ENCODE data around the gene C10orf105. TPM values are rescaled to one million over a fixed set of nuclear protein-coding genes. Genes with fewer than 3 reads are reported as not detected.

C10orf105 gene
- total and polyA plus RNA-seq, 4 donors = 0.36 to 0.42 TPM; not detected in 2

GRCh38 chr10:71701496-71702132 is 18.0 kb downstream of the C10orf105 start:
- intact Hi-C loops (cut with DNase I) = loop anchor here (10.0 kb wide), 3 partner anchors 113 to 643 kb away; no protein-coding TSS in a partner anchor
- 77 to 81% methylated on average over 11 of the region's 11 CpGs for WGBS, 2 donors
- no peaks in the 10 kb centered on the region for H3K27me3 ChIP-seq (ENCODE audit: control insufficient read depth in 1 of 2, insufficient read depth in 2 of 2, low read length in 1 of 2)

GRCh38 chr10:71700731-71701368 is 18.7 kb downstream of the C10orf105 start:
- WGBS, 2 donors = 87 to 89% methylated on average over 11 of the region's 11 CpGs
- ATAC-seq (ENCODE audit: low FRiP score) (no peak), DNase-seq (no peak)
- H3K9me3 ChIP-seq (ENCODE audit: control insufficient read depth, low read length) = no peaks in the 10 kb centered on the region
- H3K27ac ChIP-seq (ENCODE audit: low read depth in 1 of 2, low read length in 2 of 2) = no peak overlapping the region
- H3K4me3 ChIP-seq (ENCODE audit: low read length in 2 of 2) = no peak overlapping the region
- intact Hi-C loops (cut with DNase I) = loop anchor here (10.0 kb wide), 3 partner anchors 114 to 644 kb away; no protein-coding TSS in a partner anchor
- H3K27me3 ChIP-seq (ENCODE audit: control insufficient read depth in 1 of 2, insufficient read depth in 2 of 2, low read length in 1 of 2) = no peaks in the 10 kb centered on the region
- no peaks in the 10 kb centered on the region for H3K4me1 ChIP-seq (ENCODE audit: control insufficient read depth in 1 of 2, insufficient read depth in 2 of 2, low read length in 2 of 2)
- no peaks in the 10 kb centered on the region for H3K36me3 ChIP-seq (ENCODE audit: control insufficient read depth in 1 of 2, insufficient read depth in 2 of 2, low read length in 1 of 2)

More at GRCh38 chr10:71701496-71702132, 18.0 kb downstream of the C10orf105 start:
- ATAC-seq (ENCODE audit: low FRiP score) (no peak), DNase-seq (no peak)
- Histone ChIP-seq H3K9me3 (ENCODE audit: control insufficient read depth, low read length) (no peaks in the 10 kb centered on the region), H3K36me3 (ENCODE audit: control insufficient read depth in 1 of 2, insufficient read depth in 2 of 2, low read length in 1 of 2) (no peaks in the 10 kb centered on the region), H3K4me3 (ENCODE audit: low read length in 2 of 2) (no peak overlapping the region), H3K27ac (ENCODE audit: low read depth in 1 of 2, low read length in 2 of 2) (no peak overlapping the region), H3K4me1 (ENCODE audit: control insufficient read depth in 1 of 2, insufficient read depth in 2 of 2, low read length in 2 of 2) (no peaks in the 10 kb centered on the region)

GRCh38 chr10:71698737-71699136 is 20.8 kb downstream of the C10orf105 start:
- DNase-seq (no peak), ATAC-seq (ENCODE audit: low FRiP score) (no peak)
- WGBS, 2 donors = 81 to 87% methylated on average over 5 of the region's 5 CpGs
- Histone ChIP-seq H3K36me3 (ENCODE audit: control insufficient read depth in 1 of 2, insufficient read depth in 2 of 2, low read length in 1 of 2) (no peaks in the 10 kb centered on the region), H3K4me3 (ENCODE audit: low read length in 2 of 2) (no peak overlapping the region), H3K27me3 (ENCODE audit: control insufficient read depth in 1 of 2, insufficient read depth in 2 of 2, low read length in 1 of 2) (no peaks in the 10 kb centered on the region), H3K4me1 (ENCODE audit: control insufficient read depth in 1 of 2, insufficient read depth in 2 of 2, low read length in 2 of 2) (no peaks in the 10 kb centered on the region), H3K9me3 (ENCODE audit: control insufficient read depth, low read length) (no peaks in the 10 kb centered on the region), H3K27ac (ENCODE audit: low read depth in 1 of 2, low read length in 2 of 2) (no peak overlapping the region)
- intact Hi-C loops (cut with DNase I) = no loop called here

GRCh38 chr10:71697938-71698709 is 21.5 kb downstream of the C10orf105 start:
- WGBS, 2 donors = 71 to 74% methylated on average over 7 of the region's 7 CpGs
- H3K4me3 ChIP-seq (ENCODE audit: low read length in 2 of 2) = no peak overlapping the region
- intact Hi-C loops (cut with DNase I) = no loop called here
- H3K9me3 ChIP-seq (ENCODE audit: control insufficient read depth, low read length) = no peaks in the 10 kb centered on the region
- no peak for ATAC-seq (ENCODE audit: low FRiP score)
- H3K36me3 ChIP-seq (ENCODE audit: control insufficient read depth in 1 of 2, insufficient read depth in 2 of 2, low read length in 1 of 2) = no peaks in the 10 kb centered on the region
- H3K27me3 ChIP-seq (ENCODE audit: control insufficient read depth in 1 of 2, insufficient read depth in 2 of 2, low read length in 1 of 2) = no peaks in the 10 kb centered on the region
- DNase-seq = no peak
- H3K27ac ChIP-seq (ENCODE audit: low read depth in 1 of 2, low read length in 2 of 2) = no peak overlapping the region
- H3K4me1 ChIP-seq (ENCODE audit: control insufficient read depth in 1 of 2, insufficient read depth in 2 of 2, low read length in 2 of 2) = no peaks in the 10 kb centered on the region

- no peaks in the 10 kb centered on the region for H3K9me3 ChIP-seq (ENCODE audit: control insufficient read depth, low read length)
- no peak overlapping the region for H3K4me3 ChIP-seq (ENCODE audit: low read length in 2 of 2)
- intact Hi-C loops (cut with DNase I) = no loop called here
- H3K27me3 ChIP-seq (ENCODE audit: control insufficient read depth in 1 of 2, insufficient read depth in 2 of 2, low read length in 1 of 2) = no peaks in the 10 kb centered on the region
- WGBS, 2 donors = 52 to 59% methylated on average over 10 of the region's 10 CpGs
- H3K36me3 ChIP-seq (ENCODE audit: control insufficient read depth in 1 of 2, insufficient read depth in 2 of 2, low read length in 1 of 2) = no peaks in the 10 kb centered on the region
- no peaks in the 10 kb centered on the region for H3K4me1 ChIP-seq (ENCODE audit: control insufficient read depth in 1 of 2, insufficient read depth in 2 of 2, low read length in 2 of 2)
- peak; percentile 61 for ATAC-seq (ENCODE audit: low FRiP score)
- H3K27ac ChIP-seq (ENCODE audit: low read depth in 1 of 2, low read length in 2 of 2) = no peak overlapping the region
- DNase-seq = peak; percentile 78 to 89
Observed at GRCh38 chr10:71696628-71697326, 22.8 kb downstream of the C10orf105 start.

GRCh38 chr10:71695502-71696476 is 23.8 kb downstream of the C10orf105 start:
- no peak overlapping the region for H3K27ac ChIP-seq (ENCODE audit: low read depth in 1 of 2, low read length in 2 of 2)
- H3K4me3 ChIP-seq (ENCODE audit: low read length in 2 of 2) = no peak overlapping the region
- no peaks in the 10 kb centered on the region for H3K9me3 ChIP-seq (ENCODE audit: control insufficient read depth, low read length)
- intact Hi-C loops (cut with DNase I) = no loop called here
- DNase-seq (no peak), ATAC-seq (ENCODE audit: low FRiP score) (no peak)
- 89 to 91% methylated on average over 14 of the region's 14 CpGs for WGBS, 2 donors
- no peaks in the 10 kb centered on the region for H3K36me3 ChIP-seq (ENCODE audit: control insufficient read depth in 1 of 2, insufficient read depth in 2 of 2, low read length in 1 of 2)
- no peaks in the 10 kb centered on the region for H3K27me3 ChIP-seq (ENCODE audit: control insufficient read depth in 1 of 2, insufficient read depth in 2 of 2, low read length in 1 of 2)
- no peaks in the 10 kb centered on the region for H3K4me1 ChIP-seq (ENCODE audit: control insufficient read depth in 1 of 2, insufficient read depth in 2 of 2, low read length in 2 of 2)

- H3K4me1 ChIP-seq (ENCODE audit: control insufficient read depth in 1 of 2, insufficient read depth in 2 of 2, low read length in 2 of 2) = no peaks in the 10 kb centered on the region
- no peaks in the 10 kb centered on the region for H3K9me3 ChIP-seq (ENCODE audit: control insufficient read depth, low read length)
- intact Hi-C loops (cut with DNase I) = no loop called here
- no peaks in the 10 kb centered on the region for H3K36me3 ChIP-seq (ENCODE audit: control insufficient read depth in 1 of 2, insufficient read depth in 2 of 2, low read length in 1 of 2)
- no peaks in the 10 kb centered on the region for H3K27me3 ChIP-seq (ENCODE audit: control insufficient read depth in 1 of 2, insufficient read depth in 2 of 2, low read length in 1 of 2)
- no peak overlapping the region for H3K27ac ChIP-seq (ENCODE audit: low read depth in 1 of 2, low read length in 2 of 2)
- ATAC-seq (ENCODE audit: low FRiP score) (no peak), DNase-seq (peak in 1 of 2 donors; percentile 80)
- 84 to 87% methylated on average over 10 of the region's 10 CpGs for WGBS, 2 donors
- H3K4me3 ChIP-seq (ENCODE audit: low read length in 2 of 2) = no peak overlapping the region
Observed at GRCh38 chr10:71694567-71694968, 25.0 kb downstream of the C10orf105 start.
